ENCODE measurements around the gene SYNRG. TPM values are rescaled to one million over a fixed set of nuclear protein-coding genes. Genes with fewer than 3 reads are reported as not detected.

The SYNRG gene
- polyA plus RNA-seq, 2 of the 4 experiments (the other 2 are of a cell fraction): 13.1 to 17.4 TPM

- Histone ChIP-seq H3K4me1 (peaks cover 21% of the 10 kb centered on the region), H3K4me2 (peak overlapping the region; percentile 41), H3K4me3 (no peak overlapping the region), H3K9me3 (no peaks in the 10 kb centered on the region), H3K27ac (peak overlapping the region in 1 of 2 experiments; percentile 59; a peak in 4 of 6 replicates)
- DNase-seq (ENCODE audit: low read depth in 1 of 2, low spot score in 1 of 2) (peak in 1 of 2 experiments; percentile 53), FAIRE-seq (no peak), ATAC-seq (peak in 1 of 2 experiments; percentile 10; a peak in 3 of 6 replicates)
- CTCF ChIA-PET: interaction anchor here (0.7 to 2.6 kb wide), 8 partner anchors 10 to 110 kb away, joined by 3 to 7 read pairs (median 3); no protein-coding TSS in a partner anchor
- POLR2A ChIA-PET: interaction anchor here (1.0 kb wide), 1 partner anchor 76 kb away, joined by 4 read pairs; the partner anchor contains the start of gene TADA2A
- 61% methylated on average over 5 of the region's 5 CpGs for WGBS (ENCODE audit: missing lambda C conversion rate)
- TF ChIP-seq ZC3H11A (IDR thresholded peaks at IDR 0.05) (no peak), RARB (CRISPR knock-in tag; IDR thresholded peaks at IDR 0.05) (no peak), HOXB13 (CRISPR knock-in tag; IDR thresholded peaks at IDR 0.05; ENCODE audit: low read depth) (no peak), TFCP2L1 (CRISPR knock-in tag; IDR thresholded peaks at IDR 0.05) (no peak), CEBPB (IDR thresholded peaks at IDR 0.05) (peak in 1 of 2 experiments; percentile 46; a peak in 2 of 4 replicates), SREBF2 (IDR thresholded peaks at IDR 0.05) (no peak)
These were observed 125.7 kb downstream of the SYNRG start for GRCh38 chr17:37483311-37484039.

GRCh38 chr17:37481001-37481665 is 128.1 kb downstream of the SYNRG start:
- ChIA-PET POLR2A (no interaction called here), CTCF (interaction anchor here (0.6 to 2.6 kb wide), 8 partner anchors 8 to 108 kb away, joined by 3 to 8 read pairs (median 4); no protein-coding TSS in a partner anchor)
- FAIRE-seq: no peak

More at GRCh38 chr17:37481001-37481665, 128.1 kb downstream of the SYNRG start:
- DNase-seq (ENCODE audit: low read depth in 1 of 2, low spot score in 1 of 2) (no peak), ATAC-seq (no peak)
- Histone ChIP-seq H3K27ac (no peak overlapping the region), H3K4me3 (no peak overlapping the region), H3K4me1 (peaks cover 21% of the 10 kb centered on the region), H3K4me2 (no peak overlapping the region), H3K9me3 (no peaks in the 10 kb centered on the region)
- 92% methylated on average over 9 of the region's 9 CpGs for WGBS (ENCODE audit: missing lambda C conversion rate)
- TF ChIP-seq NPAS2 (CRISPR knock-in tag; IDR thresholded peaks at IDR 0.05; ENCODE audit: borderline replicate concordance) (no peak), ATOH8 (CRISPR knock-in tag; IDR thresholded peaks at IDR 0.05; ENCODE audit: low read depth) (no peak), ZFP36 (IDR thresholded peaks at IDR 0.05; ENCODE audit: borderline replicate concordance, partially characterized antibody) (no peak), ZC3H11A (IDR thresholded peaks at IDR 0.05) (no peak), RARB (CRISPR knock-in tag; IDR thresholded peaks at IDR 0.05) (no peak), HOXB13 (CRISPR knock-in tag; IDR thresholded peaks at IDR 0.05; ENCODE audit: low read depth) (no peak), MAZ (IDR thresholded peaks at IDR 0.05; ENCODE audit: borderline replicate concordance, low read depth, low read length) (no peak), FOSB (CRISPR knock-in tag; IDR thresholded peaks at IDR 0.05) (no peak), ESRRA (IDR thresholded peaks at IDR 0.05; ENCODE audit: borderline replicate concordance, low read length) (no peak), MAFK (IDR thresholded peaks at IDR 0.05; ENCODE audit: partially characterized antibody) (no peak), MYC (IDR thresholded peaks at IDR 0.05; ENCODE audit: borderline replicate concordance, low read length) (no peak), NR3C1 (IDR thresholded peaks at IDR 0.05) (no peak), EP300 (IDR thresholded peaks at IDR 0.05) (no peak), CBX8 (IDR thresholded peaks at IDR 0.05) (no peak), RFX5 (IDR thresholded peaks at IDR 0.05) (no peak), MAX (IDR thresholded peaks at IDR 0.05) (no peak), REST (IDR thresholded peaks at IDR 0.05) (no peak), HES2 (IDR thresholded peaks at IDR 0.05) (no peak), EHMT2 (IDR thresholded peaks at IDR 0.05; ENCODE audit: low read depth) (no peak)

Data from A549 (cell line).